ELF-1 (cell line): ENCODE data around the gene SLC34A3.
"Not testable (repeated sequence)": the region's sequence is repeated elsewhere in the genome, so short reads cannot be mapped to it uniquely, and the experiment has no call there.

Source experiments
- DNase-seq: peaks from one replicate; pipeline ENCODE4 v3.0.0-alpha.2; 2016; ENCODE audit warnings: low read depth, low spot score

Gene SLC34A3

DNA sequence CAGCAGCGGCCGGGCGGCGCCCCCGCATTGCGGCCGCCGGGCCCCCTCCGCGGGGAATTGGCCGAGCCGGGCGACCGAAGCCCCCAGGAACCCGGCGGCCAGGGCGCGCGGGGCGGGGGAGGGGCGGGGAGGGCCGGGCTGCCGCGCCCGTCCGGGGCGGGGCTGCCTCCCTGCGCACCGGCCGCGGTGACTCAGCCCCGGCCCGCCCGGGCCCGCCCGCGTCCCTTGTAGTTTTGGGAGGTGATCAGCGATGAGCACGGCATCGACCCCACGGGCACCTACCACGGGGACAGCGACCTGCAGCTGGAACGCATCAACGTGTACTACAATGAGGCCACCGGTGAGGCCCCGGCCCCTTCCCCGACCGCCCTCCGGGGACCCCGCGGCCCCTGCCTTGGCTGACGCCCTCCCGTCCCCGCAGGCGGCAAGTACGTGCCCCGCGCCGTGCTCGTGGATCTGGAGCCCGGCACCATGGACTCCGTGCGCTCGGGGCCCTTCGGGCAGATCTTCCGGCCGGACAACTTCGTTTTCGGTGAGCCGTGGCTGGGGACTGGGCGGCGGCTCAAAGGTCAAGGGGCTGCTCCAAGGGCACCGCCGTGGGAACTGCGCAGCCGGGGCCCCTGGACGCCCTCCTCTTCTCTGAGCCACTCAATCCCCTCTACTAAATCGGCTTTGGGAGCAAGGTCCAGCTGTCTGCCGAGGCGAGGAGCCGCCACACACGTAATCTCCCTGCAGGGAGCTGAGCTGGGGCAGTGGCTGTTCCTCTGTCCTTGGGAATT, 11.0 kb downstream of the SLC34A3 start:
- no peak for DNase-seq

DNA sequence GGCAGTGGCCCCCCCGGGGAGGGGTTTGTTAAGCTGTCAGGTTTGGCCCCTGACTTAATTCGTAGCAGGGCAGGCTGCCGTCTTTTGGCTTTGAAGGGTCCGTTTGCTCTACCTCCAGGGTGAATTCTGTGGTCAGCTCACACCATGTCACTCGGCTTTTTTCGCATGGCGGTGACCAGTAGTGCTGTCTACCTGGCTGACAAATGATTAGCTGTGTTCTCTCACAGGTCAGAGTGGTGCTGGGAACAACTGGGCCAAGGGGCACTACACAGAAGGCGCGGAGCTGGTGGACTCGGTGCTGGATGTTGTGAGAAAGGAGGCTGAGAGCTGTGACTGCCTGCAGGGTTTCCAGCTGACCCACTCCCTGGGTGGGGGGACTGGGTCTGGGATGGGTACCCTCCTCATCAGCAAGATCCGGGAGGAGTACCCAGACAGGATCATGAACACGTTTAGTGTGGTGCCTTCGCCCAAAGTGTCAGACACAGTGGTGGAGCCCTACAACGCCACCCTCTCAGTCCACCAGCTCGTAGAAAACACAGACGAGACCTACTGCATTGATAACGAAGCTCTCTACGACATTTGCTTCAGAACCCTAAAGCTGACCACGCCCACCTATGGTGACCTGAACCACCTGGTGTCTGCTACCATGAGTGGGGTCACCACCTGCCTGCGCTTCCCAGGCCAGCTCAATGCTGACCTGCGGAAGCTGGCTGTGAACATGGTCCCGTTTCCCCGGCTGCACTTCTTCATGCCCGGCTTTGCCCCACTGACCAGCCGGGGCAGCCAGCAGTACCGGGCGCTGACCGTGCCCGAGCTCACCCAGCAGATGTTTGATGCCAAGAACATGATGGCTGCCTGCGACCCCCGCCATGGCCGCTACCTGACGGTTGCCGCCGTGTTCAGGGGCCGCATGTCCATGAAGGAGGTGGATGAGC, 11.8 kb downstream of the SLC34A3 start:
- no peak for DNase-seq

DNA sequence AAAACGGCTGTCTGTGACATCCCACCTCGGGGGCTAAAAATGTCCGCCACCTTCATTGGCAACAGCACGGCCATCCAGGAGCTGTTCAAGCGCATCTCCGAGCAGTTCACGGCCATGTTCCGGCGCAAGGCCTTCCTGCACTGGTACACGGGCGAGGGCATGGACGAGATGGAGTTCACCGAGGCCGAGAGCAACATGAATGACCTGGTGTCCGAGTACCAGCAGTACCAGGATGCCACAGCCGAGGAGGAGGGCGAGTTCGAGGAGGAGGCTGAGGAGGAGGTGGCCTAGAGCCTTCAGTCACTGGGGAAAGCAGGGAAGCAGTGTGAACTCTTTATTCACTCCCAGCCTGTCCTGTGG, 12.5 kb downstream of the SLC34A3 start:
- DNase-seq, result not testable (repeated sequence)

DNA sequence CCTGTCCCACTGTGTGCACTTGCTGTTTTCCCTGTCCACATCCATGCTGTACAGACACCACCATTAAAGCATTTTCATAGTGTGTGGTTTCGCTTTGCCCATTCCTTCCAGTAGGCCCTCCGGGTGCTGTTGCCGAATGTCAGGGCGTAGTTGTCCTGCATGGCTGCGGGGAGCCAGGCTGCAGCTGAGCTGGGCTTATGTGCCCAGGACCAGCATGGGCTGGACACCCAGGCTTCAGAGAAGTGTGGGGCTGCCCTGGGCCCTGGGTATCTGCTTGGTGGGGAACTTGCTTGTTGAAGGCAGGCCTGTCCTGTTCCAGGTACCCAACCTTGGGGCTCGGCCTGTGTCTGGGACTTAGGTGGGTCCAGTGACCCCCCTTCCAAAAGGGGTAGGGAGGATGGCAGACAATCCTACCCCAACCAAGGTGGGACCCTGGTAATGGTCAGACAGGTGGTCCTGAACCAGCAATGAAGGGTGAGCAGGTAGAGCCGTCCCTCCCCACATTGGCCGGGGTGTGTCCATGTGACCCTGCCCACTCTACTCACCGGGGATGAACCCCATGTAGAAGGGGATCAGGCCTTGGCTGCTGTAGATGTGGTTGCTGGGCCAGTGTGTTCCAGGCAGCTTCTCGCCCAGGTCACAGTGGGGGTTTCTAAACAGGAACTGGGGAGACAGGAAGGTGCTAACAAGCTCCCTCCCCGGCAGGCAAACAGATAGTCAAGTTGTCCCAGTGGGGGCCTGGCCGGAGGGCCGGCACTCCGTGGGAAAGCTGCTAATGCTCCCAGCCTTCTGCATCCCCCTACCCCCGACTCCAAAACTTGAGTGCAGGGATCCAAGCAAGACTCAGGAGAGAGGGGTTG, 13.2 kb downstream of the SLC34A3 start:
- DNase-seq, result no peak

DNA sequence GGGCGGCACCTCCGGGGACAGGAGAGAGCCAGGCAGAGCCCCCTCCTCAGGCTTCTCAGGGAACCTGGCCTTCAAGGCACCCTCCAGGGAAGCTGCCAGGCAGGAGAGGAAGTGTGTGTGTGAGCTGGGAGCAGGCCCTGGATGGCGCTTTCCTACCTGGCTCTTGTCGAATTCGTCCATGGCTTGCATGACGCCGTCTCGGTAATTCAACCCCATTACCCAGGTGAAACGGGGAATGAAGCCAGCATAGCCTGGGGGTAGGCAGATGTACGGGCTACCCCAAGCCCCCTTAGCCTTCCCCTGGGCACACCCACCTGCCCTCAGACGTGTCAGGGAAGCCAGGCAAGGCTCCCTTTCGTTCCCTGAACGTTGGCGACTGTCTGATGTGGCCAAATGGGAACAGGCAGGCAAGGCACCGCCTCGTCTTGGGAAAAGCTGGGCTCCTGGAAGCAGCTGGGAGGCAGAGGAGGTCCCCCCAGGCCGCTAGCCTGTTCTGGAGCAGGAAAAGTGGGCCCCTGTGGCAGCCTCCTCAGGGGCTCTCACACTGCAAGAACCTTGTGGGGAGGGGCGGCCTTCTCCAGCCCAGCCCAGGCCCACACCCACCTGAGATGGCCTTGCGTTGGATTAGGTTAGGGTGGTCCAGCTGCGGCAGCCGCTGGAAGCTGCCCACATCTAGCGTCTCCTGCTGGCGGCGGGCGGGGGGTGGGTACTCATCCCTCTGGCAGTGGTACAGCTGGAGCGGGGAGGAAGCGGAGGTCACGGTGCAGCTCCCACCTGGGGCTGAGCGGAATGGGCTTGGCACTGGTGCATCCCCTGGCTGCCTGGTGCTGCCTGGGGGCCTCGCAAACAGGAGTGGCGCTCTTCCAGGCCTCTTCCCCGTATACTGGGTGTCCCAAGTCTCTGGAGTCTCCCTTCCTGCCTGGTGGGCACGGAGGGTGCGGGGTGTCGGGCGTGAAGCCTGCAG, 14.1 kb downstream of the SLC34A3 start:
- DNase-seq, result peak; percentile 70

DNA sequence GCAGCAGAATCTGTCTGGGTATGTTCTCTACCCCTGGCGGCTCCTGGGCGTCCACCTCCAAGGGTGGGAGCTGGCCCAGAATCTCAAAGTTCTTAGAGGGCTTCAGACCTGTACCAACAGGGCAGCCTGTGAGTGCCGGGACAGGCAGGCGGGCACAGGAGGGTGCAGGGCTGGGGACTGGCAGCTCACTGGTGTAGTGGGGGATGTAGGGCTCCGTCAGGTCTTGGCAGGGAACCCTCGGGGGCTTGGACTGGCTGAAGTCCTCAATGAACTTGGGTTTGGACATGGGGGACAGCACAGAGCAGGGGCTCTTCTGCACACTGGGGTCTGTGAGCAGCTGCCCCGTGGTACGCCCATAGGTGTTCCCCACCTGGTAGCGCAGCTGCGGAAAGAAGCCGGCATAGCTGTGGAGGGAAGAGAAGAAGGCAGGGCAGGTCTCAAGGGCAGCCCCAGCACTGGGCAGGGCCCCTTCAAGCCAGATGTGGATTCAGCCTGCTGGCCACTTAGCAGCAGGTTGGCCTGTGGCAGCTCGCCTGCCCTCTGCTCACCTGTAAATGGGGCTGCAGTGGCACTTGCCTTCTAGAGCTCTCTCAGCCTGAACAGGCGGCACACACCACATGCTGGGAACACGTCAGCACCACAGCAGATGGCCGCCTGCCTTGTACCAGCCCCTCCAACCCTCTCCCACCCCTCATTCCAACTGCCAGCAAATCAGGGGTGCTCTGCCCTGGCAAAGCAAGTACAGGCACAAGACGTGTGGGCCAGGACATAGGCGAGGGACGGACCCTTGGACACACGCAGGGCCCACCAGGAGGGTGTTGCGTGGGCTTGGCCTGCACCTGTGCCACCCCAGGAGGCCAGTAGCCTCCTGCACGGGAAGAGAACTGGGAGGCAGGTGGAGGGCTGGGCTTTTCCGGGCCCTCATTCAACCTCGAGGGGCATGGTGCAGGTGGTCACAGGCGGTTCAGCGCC, 15.0 kb downstream of the SLC34A3 start:
- DNase-seq, result no peak

DNA sequence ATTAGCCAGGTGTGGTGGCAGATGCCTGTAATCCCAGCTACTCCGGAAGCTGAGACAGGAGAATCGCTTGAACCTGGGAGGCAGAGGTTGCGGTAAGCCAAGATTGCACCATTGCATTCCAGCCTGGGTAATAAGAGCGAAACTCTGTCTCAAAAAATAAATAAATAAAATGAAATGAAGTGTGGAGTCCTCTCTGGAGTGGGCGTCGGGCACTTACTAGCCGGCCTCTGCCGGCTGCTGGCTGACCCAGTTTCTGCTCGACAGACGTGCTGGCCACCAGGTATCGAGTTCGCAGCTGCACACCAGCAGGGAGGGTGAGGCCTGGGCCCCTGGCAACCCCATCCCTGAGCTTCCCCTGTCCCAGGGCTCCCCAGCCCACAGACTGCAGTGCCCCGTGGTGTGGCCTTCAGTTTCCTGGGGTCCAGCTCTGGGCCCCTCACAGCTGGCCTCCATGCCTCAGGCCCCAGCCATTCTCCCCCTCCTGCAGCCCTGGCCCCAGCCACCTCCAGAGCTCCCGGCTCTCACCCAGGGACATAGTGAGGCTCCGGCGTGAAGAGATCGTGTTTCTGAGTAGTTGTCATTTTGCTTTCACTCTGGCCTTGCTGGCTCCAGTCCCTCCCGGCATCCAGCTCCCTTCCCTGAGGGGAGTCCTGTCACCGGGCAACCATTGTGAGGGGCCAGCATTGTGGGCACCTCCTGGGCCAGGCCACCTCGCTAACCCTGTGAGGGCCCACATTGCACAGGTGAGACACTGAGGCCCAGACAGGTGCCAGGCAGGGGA, 16.6 kb downstream of the SLC34A3 start:
- DNase-seq, result no peak

DNA sequence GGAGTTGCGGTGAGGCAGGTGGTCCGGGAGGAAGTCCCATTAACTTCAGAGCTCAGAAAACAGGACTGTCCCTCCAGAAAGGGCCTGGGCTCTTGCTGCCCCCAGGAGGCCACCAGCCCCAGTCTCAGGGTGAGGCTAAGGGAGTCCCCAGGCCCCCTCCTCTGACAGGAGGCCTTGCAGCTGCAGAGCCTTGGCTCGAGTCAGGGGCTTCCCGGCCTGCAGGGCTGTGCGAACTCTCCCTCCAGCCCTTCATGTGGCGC, 17.1 kb downstream of the SLC34A3 start:
- no peak for DNase-seq

DNA sequence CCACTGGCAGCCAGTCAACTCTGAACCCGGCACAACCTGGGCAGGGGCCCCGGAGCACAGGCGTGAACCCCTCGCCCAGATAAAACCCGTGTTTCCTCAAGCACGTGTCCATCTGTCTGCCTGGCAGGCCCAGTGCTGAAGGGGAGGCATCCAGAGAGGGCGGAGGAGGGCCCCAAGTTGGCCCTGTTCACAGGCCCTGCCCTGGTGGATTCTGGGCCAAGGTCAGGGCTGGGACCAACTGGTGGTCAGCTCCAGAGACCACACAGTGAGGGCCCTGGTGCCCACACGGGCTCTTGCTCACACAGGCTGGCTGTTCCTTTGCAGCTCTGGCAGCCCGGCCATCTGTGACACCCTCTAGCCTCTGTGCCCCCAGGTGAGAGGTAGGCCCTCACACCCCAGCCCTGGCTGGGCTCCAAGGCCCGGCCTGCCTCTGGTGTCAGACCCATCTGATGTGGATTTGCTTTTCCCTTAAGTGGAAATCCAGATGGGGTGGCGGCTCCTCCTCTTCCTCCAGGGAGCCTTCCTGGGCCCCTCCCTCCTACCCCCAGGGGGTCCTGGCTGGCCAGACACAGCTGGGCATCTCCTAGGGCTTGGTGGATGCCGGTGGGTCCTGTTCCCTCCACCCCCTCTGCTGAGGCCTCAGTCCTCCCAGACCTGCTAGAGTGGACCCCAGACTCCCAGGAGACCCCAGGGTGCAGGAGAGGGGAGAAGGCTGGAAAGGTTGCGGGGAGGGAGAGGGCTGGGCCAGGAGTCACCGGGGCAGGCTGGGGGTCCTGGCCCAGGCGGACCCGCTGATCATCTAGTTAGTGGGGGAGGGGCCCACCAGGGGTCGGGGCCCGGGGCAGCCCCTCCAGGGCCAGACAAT, 19.9 kb downstream of the SLC34A3 start:
- DNase-seq, result no peak

DNA sequence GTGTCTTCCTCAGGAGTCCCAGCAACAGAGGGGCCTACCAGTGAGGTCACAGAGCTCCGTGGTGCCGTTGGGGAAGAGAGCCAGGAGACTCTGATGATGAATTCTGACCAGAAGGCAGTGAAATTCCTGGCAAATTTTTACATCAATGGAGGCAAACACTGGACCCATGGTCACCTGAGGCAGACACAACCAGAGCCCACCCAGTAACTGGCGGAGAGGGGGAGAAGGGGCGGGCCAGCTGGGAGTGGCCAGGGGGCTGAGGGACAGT, 20.4 kb downstream of the SLC34A3 start, which contains the start of gene STPG3:
TSS of gene STPG3 (plus strand) at position 93 of the 268 bp plus-strand sequence. CDS start at position 94, 1 bp downstream.
- DNase-seq, result no peak

DNA sequence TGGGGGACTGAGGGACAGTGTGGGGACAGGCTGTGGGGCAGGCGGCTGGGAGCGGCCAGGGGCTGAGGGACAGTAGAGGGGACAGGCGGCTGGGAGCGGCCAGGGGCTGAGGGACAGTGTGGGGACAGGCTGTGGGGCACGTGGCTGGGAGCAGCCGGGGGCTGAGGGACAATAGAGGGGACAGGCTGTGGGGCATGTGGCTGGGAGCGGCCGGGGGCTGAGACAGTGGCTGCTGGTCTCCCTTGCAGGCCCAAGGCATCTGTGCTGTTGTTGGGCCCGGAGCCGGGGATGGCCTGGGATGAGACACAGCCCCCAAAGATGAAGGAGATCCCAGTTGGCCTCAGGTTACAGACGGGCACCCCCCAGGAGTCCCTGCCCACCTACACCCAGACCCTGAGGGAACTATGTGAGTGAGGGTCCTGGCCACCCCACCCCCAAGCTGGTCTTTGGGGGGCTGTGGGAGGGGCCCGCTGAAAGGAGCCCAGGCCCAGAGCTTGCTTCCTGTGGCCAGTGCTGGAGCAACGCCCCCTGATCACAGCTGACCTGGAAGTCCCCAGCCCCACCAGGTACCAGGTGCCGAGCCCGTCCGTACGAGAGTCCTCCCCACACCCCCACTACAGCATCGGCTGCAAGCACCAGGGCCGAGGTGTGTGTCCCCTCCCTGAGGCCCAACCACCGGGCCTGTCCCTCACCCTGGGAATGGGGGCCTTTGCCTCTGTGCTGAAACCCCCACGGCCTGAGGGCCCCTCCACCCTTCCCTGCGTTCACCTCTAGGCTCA, 21.0 kb downstream of the SLC34A3 start:
- DNase-seq, result no peak

DNA sequence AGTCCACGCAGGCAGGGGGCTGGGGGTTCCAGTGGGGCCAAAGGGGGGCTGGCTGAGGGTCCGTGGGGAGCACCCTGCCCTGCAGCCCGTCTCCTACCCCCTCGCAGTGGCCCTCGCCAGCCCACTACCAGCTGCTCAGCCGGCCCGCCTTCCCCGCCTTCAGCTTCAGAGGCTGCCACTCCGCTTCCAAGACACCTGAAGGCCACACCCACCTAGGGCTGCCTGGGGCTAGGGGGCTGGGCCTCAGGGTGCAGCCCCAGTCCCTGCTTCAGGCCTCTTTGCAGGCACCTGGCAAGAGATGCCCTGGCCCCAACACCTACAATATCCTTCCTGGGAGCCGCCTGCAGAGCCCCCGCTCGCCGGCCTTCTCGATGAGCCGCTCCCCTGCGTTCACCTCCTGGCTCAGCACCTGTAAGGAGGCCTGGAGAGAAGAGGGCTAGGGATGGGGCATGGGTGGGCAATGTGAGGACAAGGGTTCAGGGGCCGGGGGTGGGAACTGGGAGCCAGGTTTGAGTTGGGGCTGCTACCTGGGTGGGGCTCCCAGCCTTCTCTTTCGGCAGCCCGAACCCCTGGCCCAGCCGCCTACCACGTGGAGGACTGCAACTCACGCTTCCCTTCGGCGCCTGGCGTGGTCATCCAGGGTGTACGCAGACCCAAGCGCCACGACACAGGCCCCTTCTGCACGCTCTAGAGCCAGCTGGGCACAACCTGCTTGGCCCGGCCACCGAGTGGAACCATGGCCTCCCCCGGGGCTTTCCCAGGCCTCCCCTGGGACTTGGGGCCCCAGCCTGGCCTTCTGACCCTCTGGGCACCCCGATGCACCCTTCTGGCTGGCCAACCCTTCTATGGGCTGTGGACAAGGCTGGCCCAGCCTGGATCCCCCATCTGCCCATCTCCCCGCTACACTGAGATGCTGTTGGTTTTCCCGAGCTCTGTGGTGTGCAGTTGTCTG, 22.1 kb downstream of the SLC34A3 start:
- peak; percentile 39 for DNase-seq

DNA sequence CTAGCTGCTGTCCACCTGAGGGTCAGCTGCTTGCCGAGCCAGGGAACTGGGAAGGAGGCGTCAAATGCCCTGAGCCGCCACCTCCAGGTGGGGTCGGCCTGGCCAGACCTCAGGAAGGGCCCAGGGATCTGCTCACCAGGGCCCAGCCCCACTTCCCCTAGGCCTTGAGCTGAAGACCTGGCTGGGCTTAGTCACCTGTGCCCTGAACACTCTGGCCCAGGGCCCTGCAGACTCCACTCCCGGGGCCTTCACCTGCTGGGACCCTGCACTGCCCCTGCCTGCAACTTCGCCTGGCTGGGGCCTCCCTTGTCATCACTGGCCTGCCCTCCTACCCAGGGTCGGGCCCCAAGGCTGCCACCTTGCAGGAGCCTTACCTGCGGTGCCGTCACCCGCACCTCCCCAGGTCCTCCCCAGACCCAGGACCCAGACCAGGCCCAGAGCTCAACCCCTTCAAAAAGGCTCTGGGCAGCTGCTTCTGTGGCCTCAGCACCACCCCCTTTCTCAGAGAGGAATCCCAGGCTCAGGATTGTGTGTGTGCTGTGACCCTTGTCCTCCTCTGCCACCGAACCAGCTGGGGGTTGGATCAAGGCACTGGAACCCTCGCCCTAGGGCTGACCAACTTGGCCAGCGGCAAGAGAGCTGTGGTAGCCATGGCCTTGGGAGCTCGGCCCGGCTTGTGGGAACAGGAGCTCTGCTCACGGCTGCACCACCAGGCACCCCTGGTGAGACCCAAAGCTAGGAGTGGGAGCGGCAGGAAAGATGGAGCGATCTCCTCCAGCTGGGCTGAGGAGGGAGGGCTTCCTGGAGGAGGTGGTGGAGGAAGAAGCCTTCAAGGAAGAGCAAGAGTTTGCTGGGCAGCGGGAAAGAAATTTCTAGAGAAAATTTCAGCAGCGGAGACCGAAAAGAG, 23.3 kb downstream of the SLC34A3 start:
- no peak for DNase-seq

DNA sequence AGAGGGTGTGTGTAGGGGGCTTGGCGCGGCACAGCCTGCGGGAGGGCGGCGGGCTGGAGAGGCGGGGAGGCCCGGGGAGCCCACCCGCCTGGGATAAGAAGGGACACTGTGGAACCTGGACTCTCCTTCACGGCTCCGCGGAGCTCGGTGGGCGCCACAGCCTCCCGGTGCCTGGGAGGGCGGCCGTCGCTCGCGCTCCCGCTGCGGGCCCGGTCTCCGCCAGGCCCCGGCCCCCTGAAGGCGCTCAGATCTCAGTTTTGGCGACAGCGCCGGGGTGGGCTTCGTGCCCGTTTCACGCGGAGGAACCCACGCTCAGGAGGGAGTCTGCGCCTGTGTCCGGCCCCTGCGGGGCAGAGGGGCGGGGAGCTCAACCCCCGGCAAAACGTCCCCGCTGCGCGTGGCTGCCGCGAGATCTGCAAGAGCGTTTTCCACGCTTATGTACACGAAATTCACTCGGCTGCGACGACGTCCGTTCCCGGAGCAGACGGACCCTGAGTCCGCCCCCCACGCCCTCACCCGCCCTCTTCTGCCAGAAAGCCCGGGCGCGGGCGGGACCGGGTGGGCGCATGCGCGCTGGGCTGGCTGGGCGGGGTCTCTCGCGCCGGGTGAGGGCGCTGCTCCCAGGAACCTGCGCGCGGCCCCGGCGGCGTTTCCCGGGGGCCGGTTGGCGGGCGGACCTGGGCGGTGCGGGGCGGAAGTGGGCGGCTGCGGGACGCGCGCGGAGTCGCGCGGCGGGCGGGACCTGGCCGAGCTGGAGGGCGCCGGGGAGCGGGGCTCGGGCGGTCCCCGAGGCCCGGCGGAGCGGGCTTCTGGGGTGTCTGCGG, 24.1 kb downstream of the SLC34A3 start, which contains the start of gene NELFB:
TSS of gene NELFB (plus strand) at position 704 of the 824 bp plus-strand sequence.
- peak; percentile 88 for DNase-seq
